ENCODE data around the gene LYSMD4.
"Not testable (repeated sequence)": the region's sequence is repeated elsewhere in the genome, so short reads cannot be mapped to it uniquely, and the experiment has no call there.

Gene LYSMD4

GRCh38 chr15:99733268-99734039 is at the start of gene LYSMD4:
TSS of gene LYSMD4 (minus strand) at chr15:99733437. CDS start at chr15:99731999, 1,438 bp downstream.
- Mint-ChIP-seq H3K4me3 (peak within 1 kb of the TSS; percentile 89 to 92), H3K9me3 (no peaks in the 10 kb centered on the region), H3K4me1 (peaks cover 27% of the 10 kb centered on the region), H3K27me3 (no peaks in the 10 kb centered on the region), H3K27ac (peak within 1 kb of the TSS; percentile 98 to 99)
- peak; percentile 99 for ATAC-seq
- DNase-seq = peak; percentile 96 to 97

GRCh38 chr15:99782029-99782428 is 48.8 kb upstream of the LYSMD4 start:
- not testable (repeated sequence) for H3K9me3 Mint-ChIP-seq, ATAC-seq, H3K4me1 Mint-ChIP-seq, H3K27ac Mint-ChIP-seq, H3K4me3 Mint-ChIP-seq, DNase-seq
- peaks cover 15% of the 10 kb centered on the region for H3K27me3 Mint-ChIP-seq

- H3K4me1 Mint-ChIP-seq = no peaks in the 10 kb centered on the region
- H3K27ac Mint-ChIP-seq = no peak overlapping the region
- no peak overlapping the region for H3K4me3 Mint-ChIP-seq
- peaks cover 4 to 5% of the 10 kb centered on the region in 2 donors for H3K9me3 Mint-ChIP-seq
- peaks cover 8% of the 10 kb centered on the region for H3K27me3 Mint-ChIP-seq
- ATAC-seq (no peak), DNase-seq (no peak)
Measured at GRCh38 chr15:99777144-99777543, 43.9 kb upstream of the LYSMD4 start.

GRCh38 chr15:99764522-99764921 is 31.3 kb upstream of the LYSMD4 start:
- H3K4me3 Mint-ChIP-seq = no peak overlapping the region
- no peaks in the 10 kb centered on the region for H3K27me3 Mint-ChIP-seq

GRCh38 chr15:99763827-99764226 is 30.6 kb upstream of the LYSMD4 start:
- DNase-seq = no peak
- no peak for ATAC-seq
- Mint-ChIP-seq H3K4me3 (no peak overlapping the region), H3K27ac (no peak overlapping the region), H3K27me3 (no peaks in the 10 kb centered on the region), H3K4me1 (no peaks in the 10 kb centered on the region), H3K9me3 (no peaks in the 10 kb centered on the region)

More at GRCh38 chr15:99764522-99764921, 31.3 kb upstream of the LYSMD4 start:
- DNase-seq (no peak), ATAC-seq (no peak)
- H3K4me1 Mint-ChIP-seq = no peaks in the 10 kb centered on the region
- H3K9me3 Mint-ChIP-seq = no peaks in the 10 kb centered on the region
- no peak overlapping the region for H3K27ac Mint-ChIP-seq

GRCh38 chr15:99762288-99762687 is 29.1 kb upstream of the LYSMD4 start:
- no peaks in the 10 kb centered on the region for H3K27me3 Mint-ChIP-seq
- no peak overlapping the region for H3K4me3 Mint-ChIP-seq

GRCh38 chr15:99755692-99756409 is 22.6 kb upstream of the LYSMD4 start:
- H3K27ac Mint-ChIP-seq = no peak overlapping the region
- peak; percentile 82 for ATAC-seq
- H3K4me3 Mint-ChIP-seq = no peak overlapping the region
- peak; percentile 34 to 50 for DNase-seq
- H3K9me3 Mint-ChIP-seq = no peaks in the 10 kb centered on the region
- peaks cover 6% of the 10 kb centered on the region for H3K4me1 Mint-ChIP-seq
- no peaks in the 10 kb centered on the region for H3K27me3 Mint-ChIP-seq

More at GRCh38 chr15:99762288-99762687, 29.1 kb upstream of the LYSMD4 start:
- no peaks in the 10 kb centered on the region for H3K9me3 Mint-ChIP-seq
- H3K27ac Mint-ChIP-seq = no peak overlapping the region
- no peaks in the 10 kb centered on the region for H3K4me1 Mint-ChIP-seq
- DNase-seq = no peak
- no peak for ATAC-seq

GRCh38 chr15:99753066-99753465 is 19.8 kb upstream of the LYSMD4 start:
- Mint-ChIP-seq H3K4me3 (no peak overlapping the region), H3K27me3 (no peaks in the 10 kb centered on the region), H3K27ac (peak overlapping the region in 1 of 2 donors; percentile 50), H3K4me1 (peaks cover 6% of the 10 kb centered on the region), H3K9me3 (no peaks in the 10 kb centered on the region)
- no peak for DNase-seq
- no peak for ATAC-seq

- DNase-seq (no peak), ATAC-seq (no peak)
- no peak overlapping the region for H3K27ac Mint-ChIP-seq
- H3K27me3 Mint-ChIP-seq = no peaks in the 10 kb centered on the region
- no peak overlapping the region for H3K4me3 Mint-ChIP-seq
- H3K4me1 Mint-ChIP-seq = peaks cover 6% of the 10 kb centered on the region
- H3K9me3 Mint-ChIP-seq = no peaks in the 10 kb centered on the region
Measured at GRCh38 chr15:99752556-99752955, 19.3 kb upstream of the LYSMD4 start.

- H3K9me3 Mint-ChIP-seq, H3K4me1 Mint-ChIP-seq, ATAC-seq, DNase-seq, H3K27ac Mint-ChIP-seq, H3K4me3 Mint-ChIP-seq, H3K27me3 Mint-ChIP-seq: not testable (repeated sequence)
Measured at GRCh38 chr15:99750326-99750725, 17.1 kb upstream of the LYSMD4 start.

- DNase-seq (no peak), ATAC-seq (no peak)
- Mint-ChIP-seq H3K9me3 (no peaks in the 10 kb centered on the region), H3K27ac (no peak overlapping the region), H3K27me3 (no peaks in the 10 kb centered on the region), H3K4me3 (no peak overlapping the region), H3K4me1 (no peaks in the 10 kb centered on the region)
Measured at GRCh38 chr15:99749386-99749785, 16.1 kb upstream of the LYSMD4 start.

- Mint-ChIP-seq H3K4me1 (no peaks in the 10 kb centered on the region), H3K27ac (no peak overlapping the region), H3K4me3 (no peak overlapping the region), H3K9me3 (no peaks in the 10 kb centered on the region), H3K27me3 (no peaks in the 10 kb centered on the region)
- ATAC-seq (no peak), DNase-seq (no peak)
Measured at GRCh38 chr15:99745370-99746086, 12.3 kb upstream of the LYSMD4 start.

- no peaks in the 10 kb centered on the region for H3K4me1 Mint-ChIP-seq
- H3K27ac Mint-ChIP-seq = peak overlapping the region in 1 of 2 donors; percentile 55
Measured at GRCh38 chr15:99744142-99744541, 10.9 kb upstream of the LYSMD4 start.

GRCh38 chr15:99741835-99742234 is 8.6 kb upstream of the LYSMD4 start:
- DNase-seq = no peak
- no peak for ATAC-seq
- Mint-ChIP-seq H3K27me3 (no peaks in the 10 kb centered on the region), H3K27ac (peak overlapping the region in 1 of 2 donors; percentile 91), H3K9me3 (no peaks in the 10 kb centered on the region), H3K4me3 (no peak overlapping the region), H3K4me1 (no peaks in the 10 kb centered on the region)

More at GRCh38 chr15:99744142-99744541, 10.9 kb upstream of the LYSMD4 start:
- no peaks in the 10 kb centered on the region for H3K27me3 Mint-ChIP-seq
- no peak overlapping the region for H3K4me3 Mint-ChIP-seq
- no peak for ATAC-seq
- H3K9me3 Mint-ChIP-seq = no peaks in the 10 kb centered on the region
- DNase-seq = no peak

GRCh38 chr15:99738021-99738847 is 5.0 kb upstream of the LYSMD4 start:
- Mint-ChIP-seq H3K27ac (no peak overlapping the region), H3K27me3 (no peaks in the 10 kb centered on the region), H3K4me3 (no peak overlapping the region), H3K9me3 (no peaks in the 10 kb centered on the region), H3K4me1 (peaks cover 13% of the 10 kb centered on the region)
- DNase-seq (no peak), ATAC-seq (no peak)
